Hematopoietic multipotent progenitor cell treated with erythropoietin and hydrocortisone succinate and interleukin-3 and kit ligand, for 17 days (in vitro differentiated cells): ENCODE data around the gene GBA2.
A peak's percentile ranks its signal among the peaks of the same experiment; 100 is the strongest.

Experiments
- DNase-seq: peaks from one replicate; pipeline ENCODE4 v3.0.0-alpha.2; 2015; ENCODE audit warnings: low spot score

The GBA2 gene

DNA sequence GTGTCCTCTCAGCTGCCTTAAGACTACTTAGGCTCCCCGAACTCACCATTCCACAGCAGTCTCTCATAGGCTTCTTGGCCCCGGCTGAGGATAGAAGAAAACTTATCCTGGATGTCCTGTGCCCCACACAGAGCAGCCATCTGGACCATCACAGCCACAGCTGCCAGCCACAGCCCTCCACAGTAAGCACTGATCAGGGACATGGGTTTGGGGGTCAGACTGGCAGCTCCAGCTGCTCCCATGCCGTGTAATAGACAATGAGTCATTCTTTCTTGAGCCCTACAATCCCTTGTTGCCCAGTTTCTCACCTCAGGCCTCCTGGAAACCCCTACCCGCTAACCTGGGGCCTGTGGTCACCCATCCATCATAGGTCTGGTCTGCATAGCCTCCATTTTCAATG lies 10.8 kb downstream of the GBA2 start:
- DNase-seq: no peak

DNA sequence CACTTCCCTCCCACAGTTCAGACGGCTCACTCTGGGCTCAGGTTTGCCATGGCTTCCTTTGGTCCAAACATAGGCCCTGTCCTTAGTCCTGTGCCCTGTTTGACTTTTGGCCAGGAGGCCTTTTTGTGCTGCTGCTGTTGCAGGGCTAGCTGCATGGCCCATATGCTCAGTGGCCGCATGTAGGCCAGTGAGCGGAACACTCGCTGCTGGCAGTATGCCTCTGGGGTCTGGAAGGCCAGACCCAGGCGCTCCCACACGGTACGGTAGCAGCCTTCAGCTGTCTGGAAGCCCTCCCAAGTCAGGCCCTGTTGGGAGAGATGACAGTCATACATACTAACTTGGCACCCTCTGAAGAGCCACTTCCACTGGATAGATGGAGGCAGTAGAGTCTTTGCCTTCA lies 11.9 kb downstream of the GBA2 start:
- no peak for DNase-seq

DNA sequence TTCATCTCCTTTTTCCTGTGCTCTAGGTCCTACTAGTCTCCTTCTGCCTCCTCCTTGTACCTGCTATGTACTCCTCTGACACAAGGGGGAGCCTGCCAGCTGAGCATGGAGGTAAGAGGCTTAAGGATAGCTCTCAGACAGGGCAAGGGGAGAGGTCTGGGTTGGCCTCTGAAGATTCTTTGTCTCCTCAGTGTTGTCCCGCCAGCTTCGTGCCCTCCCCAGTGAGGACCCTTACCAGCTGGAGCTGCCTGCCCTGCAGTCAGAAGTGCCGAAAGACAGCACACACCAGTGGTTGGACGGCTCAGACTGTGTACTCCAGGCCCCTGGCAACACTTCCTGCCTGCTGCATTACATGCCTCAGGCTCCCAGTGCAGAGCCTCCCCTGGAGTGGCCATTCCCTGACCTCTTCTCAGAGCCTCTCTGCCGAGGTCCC lies 12.8 kb downstream of the GBA2 start:
- DNase-seq: peak; percentile 80

DNA sequence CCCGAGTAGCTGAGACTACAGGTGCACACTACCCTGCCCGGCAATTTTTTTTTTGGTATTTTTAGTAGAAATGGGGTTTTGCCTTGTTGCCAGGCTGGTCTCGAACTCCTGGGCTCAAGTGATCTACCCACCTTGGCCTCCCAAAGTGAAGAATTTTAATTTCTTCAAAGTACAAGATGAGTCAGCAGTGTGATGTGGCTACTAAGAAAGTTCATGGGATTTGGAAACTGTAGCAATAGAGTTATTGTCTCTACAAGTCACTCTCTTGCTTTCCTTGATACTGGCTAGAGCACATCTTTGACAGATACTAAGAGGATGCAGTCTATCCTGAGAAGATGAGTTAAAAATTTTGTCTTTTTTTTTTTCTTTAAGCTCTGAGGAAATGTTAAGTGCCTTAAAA lies 14.9 kb downstream of the GBA2 start:
- no peak for DNase-seq

DNA sequence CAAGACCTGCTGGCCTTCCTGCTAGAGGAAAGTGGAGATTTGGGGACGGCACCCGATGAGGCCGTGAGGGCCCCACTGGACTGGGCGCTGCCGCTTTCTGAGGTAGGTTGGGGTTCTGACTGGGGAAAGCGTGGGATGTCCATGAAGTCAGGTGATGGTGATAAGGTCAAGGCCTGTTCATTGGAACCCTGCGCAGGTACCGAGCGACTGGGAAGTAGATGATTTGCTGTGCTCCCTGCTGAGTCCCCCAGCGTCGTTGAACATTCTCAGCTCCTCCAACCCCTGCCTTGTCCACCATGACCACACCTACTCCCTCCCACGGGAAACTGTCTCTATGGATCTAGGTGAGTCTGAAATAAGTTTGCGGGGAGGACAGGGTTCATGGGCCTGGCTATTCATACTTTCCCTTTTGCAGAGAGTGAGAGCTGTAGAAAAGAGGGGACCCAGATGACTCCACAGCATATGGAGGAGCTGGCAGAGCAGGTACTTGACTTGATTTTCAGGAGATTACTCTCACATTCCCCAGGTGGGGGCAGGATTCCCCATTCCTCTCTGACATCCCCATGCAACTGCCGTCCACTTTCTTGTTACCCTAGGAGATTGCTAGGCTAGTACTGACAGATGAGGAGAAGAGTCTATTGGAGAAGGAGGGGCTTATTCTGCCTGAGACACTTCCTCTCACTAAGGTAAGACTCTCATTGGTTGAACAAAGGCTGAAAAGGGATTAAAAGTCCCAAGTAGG lies 16.1 kb downstream of the GBA2 start:
- DNase-seq: peak; percentile 49

DNA sequence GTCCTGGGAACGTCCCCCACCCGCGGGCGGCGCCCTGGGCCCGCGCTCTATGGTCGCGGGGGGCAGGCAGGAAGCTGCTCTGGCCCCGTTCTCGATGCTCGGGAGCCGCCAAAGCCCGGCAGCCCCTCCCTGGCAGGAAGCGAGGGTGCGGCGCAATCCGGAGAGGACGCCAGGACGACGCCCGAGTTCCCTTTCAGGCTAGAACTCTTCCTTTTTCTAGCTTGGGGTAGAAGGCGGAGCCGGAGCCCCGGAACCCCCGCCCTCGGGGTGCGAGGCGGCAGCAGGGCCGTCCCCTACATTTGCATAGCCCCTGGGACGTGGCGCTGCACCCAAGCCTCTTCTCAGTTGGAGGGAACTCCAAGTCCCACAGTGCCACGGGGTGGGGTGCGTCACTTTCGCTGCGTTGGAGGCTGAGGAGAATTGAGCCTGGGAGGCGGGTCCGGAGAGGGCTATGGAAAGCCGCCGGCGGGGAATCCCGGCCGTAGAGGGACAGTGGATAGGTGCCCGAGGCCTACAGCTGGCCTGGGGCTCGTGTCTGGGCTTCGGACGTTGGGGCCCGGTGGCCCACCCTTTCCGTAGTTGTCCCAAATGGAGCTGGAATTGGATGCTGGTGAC lies 16.7 kb downstream of the GBA2 start, which contains the start of the genes CREB3 and TLN1:
Gene CREB3 (plus strand): TSS at position 482 of the 615 bp plus-strand sequence. CDS start 107 bp downstream, at position 589.
Gene TLN1 (minus strand): TSS at position 11 of the 615 bp plus-strand sequence. CDS start 6,501 bp downstream, outside the sequence.
- DNase-seq: peak; percentile 92

DNA sequence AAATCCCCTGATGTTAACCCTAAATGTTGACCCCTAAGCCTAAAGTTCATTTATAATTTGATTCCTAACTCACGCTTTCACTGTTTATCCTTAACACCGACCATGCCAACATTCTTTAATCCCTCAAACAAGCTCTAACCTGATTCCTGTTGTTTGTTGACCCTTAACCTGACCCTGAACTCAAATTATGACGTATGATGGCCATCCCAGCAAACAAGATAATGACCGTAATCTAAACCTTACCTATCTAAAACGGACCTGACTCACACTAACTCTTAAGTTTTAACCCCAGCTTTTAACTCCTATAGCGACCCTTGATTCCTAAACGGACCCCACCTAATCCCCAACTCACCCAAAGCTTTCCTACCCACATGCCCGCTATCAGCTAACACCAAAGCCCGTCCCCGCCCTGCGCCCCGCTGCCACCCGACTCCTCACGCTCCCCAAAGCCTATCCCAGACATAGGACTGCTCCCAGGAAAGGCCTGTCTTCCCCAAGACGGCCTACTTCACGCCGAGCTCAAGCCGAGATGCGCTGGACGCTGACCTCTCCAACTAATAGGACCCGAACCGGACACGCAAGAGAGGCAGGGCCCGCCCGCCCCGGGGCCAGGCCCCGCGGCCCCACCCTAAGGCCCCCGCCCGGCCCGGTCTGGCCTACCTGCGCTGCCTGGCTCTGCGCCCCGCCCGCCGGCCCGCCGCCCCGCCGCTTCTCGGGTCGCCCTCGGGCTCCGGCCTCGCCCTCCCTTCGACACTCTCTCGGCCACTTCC lies 17.4 kb downstream of the GBA2 start:
- DNase-seq: no peak

DNA sequence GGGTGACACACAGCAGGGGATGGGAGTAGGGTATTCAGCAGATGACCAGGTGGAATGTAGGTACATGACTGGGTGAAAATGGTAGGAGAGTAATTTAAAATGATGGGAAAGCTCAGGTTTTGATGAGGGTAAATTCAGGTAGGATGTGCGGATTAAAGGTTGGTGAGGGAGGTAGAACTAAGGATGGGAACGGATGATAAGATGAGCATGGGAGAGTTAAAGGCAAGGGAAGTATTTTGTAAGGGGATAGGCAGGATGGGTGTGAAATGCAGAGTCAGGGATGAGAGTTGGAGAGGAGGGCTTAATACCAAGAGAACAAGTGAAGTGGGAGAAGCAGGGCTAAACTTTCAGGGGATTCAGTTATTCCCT lies 18.6 kb downstream of the GBA2 start:
- peak; percentile 17 for DNase-seq

DNA sequence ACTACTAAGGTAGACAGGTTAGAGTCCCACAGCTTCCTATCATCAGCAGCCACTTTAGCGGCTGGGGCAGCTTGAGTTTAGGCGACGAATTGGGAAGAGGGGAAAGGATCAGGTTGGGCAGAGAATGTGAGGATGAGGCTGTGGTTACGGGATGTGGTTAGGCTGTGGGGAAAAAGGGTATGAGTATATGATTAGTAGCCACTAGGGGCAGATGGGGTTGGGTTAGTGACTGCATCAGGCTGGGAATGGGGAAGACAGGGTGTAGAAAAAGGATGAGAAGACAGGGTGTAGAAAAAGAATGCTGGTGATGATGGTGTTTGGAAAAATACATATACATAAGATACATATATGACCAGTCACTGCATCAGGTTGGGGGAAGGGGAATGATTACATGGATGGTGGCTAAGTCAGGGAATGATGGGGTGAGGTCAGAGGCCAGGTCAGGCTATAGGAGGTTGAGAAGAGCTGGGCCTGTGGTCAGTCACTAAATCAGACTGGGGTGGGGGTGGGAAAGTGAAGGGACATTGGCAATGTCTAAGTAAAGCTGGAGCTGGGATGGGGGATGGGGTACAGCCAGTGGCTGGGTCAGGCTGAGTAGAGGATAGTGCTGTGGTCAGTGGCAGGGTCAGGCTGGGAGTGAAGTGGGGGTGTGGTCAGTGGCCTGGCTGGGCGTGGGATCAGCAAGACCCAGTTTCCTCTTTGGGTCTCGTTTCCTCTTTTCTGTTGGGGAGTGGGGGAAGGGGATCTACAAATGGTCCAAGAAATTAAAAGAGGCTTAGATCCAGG lies 19.1 kb downstream of the GBA2 start:
- DNase-seq: peak; percentile 73

DNA sequence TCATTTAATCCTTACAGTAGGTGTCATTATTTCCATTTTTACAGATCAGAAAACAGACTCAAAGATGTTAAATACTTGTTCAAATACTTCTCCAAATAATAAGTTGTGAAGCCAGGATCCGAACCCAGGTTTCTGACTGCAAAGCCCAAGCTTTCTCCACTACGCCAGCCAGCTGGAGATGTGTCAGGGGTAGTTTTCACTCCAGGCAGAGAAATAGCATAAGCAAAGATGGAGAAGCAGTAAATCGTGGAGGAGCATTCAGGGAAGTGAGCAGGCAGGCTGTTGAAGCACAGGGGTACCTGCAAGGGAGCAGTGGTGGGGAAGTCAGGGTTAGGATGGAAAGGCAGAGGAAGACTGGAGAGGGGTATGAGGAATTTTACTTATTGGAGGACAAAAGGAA lies 19.9 kb downstream of the GBA2 start:
- no peak for DNase-seq

DNA sequence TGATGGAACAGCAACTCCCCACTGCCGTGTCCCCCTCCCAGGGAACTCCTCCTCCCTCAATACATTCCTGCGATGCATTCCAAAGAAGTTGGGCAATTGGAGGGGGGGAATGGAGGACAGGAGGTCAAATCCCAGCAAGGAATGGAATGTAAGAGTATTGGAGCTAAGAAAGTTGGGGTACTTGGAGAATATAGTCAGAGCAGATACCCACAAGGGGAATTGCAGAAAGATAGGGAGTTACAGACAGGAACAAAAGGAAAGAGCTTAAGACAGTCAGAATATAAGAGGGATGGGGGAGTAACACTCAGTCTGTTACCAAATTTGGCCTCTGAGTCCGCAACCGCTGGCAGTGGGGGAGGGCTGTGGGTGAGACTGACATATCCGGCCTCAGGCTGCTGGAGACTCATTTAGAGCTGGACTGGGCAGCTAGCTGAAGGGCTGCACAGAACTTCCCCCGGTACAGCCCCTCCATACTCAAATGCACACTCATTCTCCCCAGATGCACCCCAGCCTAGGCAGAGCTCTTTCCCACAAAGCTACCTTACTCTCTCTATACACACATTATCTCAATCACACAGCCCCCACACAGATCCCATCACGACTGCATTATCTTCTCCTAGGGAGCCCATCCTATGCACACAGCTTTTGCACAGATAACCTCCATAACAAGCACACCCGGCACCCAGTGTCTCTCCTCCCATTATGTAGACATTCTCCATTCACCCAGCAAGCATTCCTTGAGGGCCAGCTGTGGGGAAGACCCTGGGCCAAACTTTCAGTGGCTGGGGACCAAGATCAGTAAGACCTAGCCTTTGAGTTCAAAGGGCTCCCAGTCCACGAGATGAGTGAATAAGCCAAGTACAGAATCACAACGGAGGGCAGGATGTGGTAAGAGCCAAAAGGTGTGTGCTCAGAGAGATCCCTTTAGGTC lies 20.7 kb downstream of the GBA2 start:
- DNase-seq: peak; percentile 42

DNA sequence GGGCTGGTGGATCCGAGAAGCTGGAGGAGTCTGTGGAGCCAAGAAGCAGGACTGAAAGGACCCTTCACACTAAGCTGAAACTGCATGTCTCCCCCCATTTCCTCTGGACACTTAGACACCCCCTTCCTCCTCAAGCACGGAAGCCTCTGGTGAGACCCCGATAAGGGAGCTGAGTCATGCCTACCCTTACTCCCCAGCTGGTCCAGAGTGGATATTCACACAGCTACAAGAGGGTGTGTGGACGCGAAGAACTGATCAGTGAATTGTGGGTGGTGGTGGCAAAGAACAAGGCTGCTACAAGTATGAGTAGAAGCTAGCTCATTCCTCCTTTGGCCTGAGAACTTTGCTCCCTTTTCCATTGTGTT lies 21.4 kb downstream of the GBA2 start:
- peak; percentile 28 for DNase-seq

DNA sequence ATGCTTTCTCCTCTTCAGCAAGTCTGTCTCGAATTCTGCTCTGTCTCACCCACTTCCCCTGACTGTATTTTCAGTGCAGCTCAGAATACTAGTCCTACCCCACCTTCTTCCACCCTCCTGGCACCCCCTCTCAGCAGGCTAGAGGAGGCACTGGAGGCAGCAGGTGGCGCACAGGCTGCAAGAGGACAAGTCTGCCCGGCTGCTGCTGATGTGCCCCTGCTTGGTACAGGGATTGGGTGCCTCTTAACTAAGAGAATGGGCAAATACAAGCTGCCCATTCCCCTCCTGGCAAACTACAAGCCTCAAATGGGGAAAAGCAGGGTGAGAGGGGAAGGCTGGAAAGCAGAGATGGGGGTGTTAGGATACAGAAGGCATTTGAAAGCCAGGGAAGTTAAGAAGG lies 22.1 kb downstream of the GBA2 start:
- DNase-seq: peak; percentile 58

DNA sequence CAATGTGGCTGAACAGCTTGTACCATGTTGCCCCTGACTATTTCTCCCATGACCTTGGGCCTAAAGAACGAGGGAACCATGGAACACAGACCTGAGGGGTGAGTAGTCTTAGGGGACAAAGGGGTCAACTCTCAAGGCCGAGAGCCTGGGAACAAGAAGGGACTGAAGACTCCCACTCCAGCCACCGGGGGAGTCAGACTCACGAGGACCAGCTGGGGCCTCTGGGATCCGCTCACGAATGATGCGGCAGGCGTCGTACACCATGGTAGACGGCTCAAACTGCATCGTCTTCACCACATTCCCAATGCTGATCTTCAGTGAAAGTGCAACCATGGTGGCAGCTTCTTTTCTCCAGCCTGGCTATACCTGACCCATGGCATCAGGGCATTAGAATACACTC lies 23.7 kb downstream of the GBA2 start:
- DNase-seq: no peak

DNA sequence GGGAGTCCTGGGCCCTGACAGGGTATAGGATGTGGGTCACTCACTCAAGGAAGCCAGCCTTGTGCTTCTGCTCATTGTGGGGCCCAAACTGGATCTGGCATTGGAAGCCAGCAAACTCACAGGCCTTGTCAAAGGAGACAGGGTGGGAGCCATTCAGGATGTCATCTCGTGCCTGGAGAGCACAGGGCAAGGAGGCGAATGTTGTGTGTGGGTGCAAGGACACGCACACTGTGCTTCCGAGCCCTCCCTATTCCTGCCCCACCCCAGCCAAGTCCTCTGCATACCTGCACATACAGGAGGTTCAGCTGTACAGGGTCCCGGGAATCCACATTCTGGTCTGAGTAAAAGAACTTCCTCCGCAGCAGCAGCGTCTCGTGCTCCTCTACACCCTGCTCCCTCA lies 25.1 kb downstream of the GBA2 start:
- no peak for DNase-seq

DNA sequence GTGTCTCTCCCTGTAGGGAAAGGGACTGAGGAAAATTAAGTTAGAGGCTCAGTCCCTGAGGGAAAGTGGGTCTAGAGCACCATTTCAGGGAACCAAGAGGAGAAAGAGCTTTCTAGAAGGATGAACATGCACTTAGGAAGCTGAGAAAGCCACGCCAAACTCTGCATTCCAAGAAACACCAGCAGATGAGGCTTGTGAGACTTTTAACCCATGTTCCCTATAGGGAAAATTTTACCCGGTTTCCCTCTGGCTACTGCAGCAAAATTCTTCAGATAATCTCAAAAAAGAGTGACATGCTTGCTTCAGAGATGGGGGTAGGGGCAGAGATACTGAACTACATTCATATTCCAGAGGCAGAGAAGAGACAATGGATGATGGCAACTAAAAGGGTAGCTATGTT lies 25.6 kb downstream of the GBA2 start:
- DNase-seq: no peak

DNA sequence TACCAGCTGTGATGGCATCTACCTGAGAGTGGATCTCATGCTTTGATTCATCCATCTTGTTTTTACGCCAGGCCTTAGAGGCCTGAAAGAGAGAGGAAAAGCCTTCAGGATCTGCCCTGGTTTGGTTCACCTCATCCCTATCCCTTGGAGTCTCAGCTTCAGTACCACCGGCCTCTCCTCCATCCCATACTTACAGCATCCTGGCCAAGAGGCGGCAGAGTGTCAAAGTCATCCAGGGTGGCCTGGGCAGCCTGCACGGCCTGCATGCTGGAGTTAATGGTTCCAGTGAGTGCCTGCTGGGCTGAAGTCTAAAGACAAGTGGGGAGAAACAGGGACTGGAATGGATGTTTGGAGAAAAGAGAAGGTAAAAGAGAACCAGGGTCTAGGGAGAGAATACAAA lies 29.5 kb downstream of the GBA2 start:
- DNase-seq: no peak

DNA sequence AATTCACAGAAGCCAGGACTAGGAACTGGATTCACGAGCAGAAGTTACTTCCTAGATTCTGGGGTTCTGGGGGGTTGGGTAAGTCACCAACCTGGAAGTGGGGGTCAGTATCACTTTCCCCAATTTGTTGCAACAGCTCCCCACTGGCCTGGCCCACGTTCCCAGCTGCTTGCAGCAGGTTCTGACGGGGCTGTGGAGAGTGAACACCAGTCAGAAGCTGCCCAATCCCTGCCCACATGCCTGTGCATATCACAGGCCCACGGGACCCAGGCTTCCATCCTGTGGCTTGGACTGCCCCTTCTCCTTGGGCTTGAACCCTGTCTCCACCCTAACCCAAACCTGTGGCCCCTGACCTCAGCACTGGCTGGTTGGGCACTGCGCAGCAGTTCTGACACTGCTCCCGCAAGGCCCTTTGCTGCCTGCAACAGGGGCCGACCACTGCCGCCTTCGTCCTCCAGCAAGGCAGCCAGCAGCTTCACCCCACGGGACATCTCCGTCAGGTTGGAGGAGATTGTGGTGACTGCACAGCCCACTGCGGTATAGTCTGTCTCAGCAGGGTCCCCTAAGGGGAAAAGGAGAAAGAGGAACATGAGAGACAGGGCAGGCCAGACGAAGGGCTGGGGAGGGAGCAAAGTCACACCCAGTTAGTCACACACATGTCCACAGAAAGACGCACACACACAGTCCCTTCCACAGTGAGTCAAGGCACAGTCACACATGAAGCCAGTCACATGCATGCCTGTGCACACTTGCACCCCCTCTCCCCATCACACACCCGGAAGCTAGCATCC lies 30.1 kb downstream of the GBA2 start:
- DNase-seq: no peak

DNA sequence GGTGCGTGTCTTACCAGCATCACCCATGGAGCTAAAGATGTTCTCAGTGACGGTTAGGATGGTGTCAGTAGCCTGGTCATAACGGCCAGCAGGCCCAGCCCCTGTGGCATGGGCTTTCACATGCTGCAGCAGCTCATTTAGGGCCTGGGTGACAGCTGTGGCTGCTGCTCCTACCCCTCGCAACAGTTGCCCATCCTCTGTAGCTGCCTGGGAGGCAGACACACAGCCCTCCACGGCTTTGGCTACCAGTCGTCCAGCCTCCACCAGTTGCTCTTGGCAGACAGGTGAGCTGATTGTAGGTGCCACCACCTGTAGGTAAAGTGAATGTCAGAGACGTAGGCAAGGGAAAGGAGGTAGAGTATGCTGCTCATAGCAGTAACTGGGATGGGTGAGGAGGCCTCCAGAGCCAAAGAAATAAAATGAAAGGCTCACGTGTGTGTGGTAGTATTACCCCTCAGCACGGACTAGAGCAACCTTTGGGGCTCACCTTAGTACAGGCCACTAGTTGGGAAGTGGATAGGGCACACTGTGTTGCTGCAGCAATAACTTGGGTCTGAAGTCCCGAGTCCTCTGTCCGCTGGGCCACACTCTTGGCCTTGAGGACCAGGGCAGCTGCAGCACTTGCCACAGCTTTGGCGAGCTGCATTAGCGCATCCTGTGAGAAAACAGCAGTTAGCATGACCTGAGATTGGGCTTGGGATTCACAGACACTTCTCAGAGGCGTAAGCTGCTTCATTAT lies 31.7 kb downstream of the GBA2 start:
- no peak for DNase-seq

DNA sequence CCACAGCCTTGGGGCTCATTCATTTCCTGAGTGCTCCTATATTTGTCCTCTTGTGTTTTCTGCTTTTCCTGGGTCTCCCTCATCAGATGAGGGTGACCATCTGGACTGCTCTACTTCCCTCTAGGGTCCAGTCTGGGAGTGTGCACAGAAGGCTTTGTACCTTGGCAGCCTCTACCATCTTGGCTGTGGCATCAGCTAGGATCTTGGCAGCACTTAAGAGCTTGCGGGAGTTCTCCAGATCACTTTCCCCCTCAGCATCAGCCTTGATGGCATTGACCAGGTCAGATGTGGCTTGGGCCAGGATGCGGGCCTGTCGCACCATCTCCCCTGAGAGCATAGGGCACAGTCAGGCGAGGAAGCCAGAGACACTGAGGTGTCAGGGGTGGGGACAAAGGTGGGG lies 32.8 kb downstream of the GBA2 start:
- DNase-seq: no peak
